NCI-H2227 (cell line): ENCODE data around the gene ARHGEF7.
"Not testable (repeated sequence)": the region's sequence is repeated elsewhere in the genome, so short reads cannot be mapped to it uniquely, and the experiment has no call there.

Experiments
- DNase-seq: peaks from one replicate; lab custom pipeline; 2025; ENCODE audit not compliant: unreplicated experiment; lab: John Stamatoyannopoulos, UW

Gene ARHGEF7

DNA sequence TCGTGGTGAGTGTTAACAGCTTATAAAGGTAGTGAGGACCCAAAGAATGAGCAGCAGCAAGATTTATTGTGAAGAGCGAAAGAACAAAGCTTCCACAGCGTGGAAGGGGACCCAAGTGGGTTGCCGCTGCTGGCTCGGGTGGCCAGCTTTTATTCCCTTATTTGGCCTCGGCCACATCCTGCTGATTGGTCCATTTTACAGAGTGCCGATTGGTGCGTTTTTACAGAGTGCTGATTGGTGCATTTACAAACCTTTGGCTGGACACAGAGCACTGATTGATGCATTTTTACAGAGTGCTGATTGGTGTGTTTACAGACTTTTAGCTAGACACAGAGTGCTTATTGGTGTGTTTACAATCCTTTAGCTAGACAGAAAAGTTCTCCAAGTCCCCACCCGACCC lies 74.4 kb downstream of the ARHGEF7 start:
- not testable (repeated sequence) for DNase-seq

DNA sequence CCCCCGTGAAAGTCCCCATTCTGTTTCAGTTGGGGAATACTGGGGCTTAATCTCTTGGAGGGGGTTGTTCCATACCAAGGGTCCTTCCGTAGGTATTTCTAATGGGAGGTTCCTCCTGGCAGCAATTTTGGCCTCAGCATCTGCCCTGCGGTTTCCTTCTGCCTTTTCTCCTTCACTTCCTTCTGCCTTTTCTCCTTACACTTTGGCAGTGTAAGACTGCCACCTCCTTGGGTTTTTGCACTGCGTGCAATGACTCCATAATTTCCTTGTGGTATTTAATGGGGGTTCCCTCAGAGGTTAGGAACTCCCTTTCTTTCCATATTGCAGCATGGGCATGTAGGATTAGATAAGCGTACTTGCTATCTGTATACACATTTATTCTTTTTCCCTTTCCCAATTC lies 78.1 kb downstream of the ARHGEF7 start:
- not testable (repeated sequence) for DNase-seq

DNA sequence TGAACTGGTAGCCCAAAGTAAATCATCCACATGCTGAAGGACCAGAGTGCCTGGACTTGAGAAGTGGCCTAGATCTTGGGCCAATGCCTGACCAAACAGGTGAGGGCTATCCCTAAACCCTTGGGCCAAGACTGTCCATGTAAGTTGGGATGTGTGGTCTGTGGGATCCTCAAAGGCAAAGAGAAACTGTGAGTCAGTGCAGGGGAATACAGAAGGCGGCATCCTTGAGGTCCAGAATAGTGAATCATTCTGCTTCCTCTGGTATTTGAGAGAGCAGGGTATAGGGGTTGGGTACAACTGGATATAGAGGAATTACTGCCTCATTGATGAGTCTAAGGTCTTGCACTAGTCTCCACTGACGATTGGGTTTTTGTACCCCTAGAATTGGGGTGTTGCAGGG lies 79.5 kb downstream of the ARHGEF7 start:
- DNase-seq = not testable (repeated sequence)

DNA sequence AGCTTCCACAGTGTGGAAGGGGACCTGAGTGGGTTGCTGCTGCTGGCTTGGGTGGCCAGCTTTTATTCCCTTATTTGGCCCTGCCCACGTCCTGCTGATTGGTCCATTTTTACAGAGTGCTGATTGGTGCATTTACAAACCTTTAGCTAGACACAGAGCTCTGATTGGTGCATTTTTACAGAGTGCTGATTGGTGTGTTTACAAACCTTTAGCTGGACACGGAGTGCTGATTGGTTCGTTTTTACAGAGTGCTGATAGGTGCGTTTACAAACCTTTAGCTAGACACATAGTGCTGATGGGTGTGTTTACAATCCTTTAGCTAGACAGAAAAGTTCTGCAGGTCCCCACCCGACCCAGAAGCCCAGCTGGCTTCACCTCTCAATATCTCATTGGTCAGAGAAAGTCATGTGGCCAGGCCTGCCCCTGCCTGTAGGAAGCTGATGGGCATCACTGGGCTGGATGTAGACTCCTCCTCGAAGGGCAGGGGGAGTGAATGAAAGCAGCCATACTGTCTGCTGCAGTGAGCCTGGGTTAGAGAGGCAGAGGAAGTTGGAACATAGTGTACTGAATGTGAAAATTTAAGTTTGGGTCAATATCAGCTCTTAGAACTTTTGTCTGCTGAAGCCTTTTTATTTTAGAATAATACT lies 83.7 kb downstream of the ARHGEF7 start:
- DNase-seq = not testable (repeated sequence)

DNA sequence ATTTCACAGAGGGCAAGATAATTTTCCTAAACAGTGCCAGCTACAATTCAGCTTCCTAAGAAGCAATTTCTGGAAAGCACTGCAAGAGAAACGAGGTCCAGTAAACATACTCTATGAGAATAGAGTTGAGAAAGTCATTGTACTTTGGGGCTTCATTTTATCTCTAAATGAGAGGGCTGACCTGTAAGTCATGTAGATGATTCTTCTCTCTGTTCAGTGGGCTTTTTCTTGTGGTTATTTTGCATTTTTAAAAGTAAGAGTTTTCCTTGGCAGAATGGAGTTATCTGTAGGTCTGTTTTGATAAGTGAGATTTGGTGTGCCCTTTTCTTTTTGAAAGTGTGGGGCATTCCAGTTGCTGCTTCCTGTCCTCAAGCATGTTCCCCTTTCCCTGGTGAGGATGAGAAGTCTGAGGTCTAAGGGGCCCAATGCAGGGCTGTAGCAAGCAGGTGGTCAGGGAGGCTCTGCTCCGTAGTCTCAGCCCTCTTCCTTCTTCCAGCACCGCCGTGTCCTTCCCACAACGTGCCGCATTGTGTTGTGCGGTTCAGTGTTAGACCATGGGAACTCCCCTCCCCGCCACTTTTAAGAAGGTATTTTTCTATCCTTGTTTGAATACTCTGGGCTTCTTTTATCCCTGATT lies 86.3 kb downstream of the ARHGEF7 start:
- no peak for DNase-seq

DNA sequence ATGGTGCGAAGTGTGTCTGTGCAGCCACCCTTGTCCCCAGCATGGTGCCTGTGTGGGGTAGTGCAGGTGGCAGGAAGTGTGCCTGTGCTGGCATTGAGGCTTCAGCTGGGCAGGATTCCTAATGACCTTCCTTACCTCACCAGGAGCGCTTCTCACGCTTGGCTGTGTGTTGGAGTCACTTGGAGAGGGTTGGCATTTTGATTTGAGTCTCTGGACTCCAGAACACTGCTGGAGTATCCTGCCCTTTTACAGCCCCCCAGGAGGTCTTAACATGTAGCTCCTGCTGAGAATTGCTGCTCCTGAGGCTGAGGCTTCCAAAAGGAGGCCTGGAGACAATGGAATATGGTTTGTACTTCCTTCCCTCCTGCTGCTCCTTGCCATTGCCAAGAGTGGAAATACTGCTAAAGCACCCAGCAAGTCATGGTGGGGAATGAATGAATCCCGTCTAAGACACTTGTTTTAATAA lies 87.1 kb downstream of the ARHGEF7 start:
- no peak for DNase-seq

DNA sequence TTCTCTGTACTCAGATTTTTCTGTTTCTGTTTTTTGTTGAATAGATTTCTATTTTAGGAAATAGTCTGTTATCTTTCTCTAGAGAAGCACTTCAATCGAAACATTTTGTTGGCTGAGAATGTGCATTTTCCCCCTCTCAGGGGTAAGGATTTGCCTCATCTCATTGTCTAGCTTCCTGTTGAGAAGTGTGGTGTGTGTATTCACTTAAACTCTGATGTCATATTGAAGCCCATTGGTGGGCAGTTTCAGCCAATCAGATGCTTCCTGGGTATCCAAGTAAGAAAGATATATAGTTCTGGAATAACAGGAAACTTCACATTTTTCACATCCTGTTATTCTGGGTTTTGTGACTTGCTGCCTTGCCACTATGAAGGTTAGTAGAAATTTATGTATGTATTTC lies 87.6 kb downstream of the ARHGEF7 start:
- DNase-seq = no peak

DNA sequence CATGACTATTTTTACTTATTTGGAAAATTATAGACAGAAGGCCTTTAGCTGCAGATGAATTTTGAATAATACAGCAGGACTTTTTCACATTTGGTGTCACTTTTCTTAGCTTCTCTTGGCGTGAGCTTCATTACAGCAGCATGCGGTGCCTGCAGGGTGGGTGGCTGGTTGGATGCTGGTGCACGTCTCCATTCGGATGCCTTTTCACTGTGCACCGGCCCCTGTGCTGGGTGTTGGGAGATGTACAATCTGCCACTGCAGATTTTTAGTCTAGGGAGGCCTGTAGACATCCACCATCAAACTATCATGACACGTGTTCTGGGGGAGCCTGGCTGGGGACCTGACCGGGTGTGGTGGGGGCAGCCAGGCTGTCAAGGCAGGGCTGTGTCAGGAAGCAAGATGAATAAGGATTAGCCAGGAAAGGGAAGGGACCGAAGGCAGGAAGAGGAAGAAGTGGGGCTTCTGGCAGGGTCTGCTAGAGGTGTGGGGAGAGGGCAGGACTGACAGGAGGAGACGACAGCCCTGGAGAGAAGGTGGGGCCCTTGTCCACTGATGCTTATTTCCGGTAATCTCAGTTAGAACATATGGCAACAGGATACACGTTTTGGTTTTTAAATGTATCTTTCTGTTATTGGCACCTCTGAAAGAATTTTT lies 88.8 kb downstream of the ARHGEF7 start:
- no peak for DNase-seq

DNA sequence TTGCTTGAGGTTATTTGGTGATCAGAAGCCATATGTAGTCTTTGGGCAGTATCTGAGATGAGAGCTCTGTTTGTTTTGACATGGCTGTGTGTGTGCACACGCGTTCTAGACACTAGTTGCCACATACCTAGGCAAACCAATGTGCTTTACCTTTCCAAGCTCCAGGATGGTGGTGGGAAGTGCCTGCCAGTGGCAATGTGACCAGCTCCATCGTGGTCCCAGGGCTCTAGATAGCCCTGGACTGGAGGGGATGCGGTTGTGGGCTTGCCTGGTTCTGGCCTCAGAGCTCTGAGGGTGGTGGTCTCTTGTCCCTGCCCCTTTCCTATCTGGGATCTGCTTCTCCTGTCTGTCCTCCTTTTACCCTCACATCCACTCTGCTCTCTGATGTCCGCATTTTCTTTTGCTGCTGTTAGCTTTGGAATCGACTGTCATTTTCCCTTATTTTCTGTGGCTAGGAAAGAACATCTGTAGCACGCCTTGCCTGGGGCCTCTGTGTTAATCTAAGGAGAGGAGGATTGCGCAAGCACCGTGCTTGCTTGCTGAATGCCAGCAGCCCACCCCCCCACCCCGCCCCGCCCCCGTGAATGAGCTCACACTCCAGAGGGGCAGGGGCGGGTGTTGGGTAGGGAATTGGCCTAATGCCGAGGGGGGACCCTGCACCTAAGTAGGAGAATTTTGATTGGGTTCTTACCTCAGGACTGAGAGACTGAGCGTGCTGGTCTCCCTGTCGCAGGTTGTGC lies 89.5 kb downstream of the ARHGEF7 start:
- no peak for DNase-seq

DNA sequence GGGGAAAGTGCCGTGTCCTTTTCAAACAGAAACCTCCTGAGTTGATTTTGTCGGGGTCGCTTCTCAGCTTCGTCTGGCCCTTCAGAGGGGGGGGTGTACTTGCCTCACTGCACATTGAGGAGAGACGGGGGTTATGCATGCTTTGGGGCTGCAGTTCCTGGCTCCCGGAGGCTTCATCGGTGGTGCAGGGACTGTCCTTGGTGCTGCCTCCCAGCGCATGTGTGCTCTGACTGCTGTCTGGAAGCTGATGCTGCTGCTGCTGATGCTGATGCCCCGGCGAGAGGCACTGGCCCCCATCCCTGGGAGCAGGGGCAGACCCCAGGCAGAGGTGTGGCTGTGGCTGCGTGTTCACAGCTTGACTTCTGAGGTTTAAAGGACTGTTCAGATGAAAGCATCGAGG lies 91.0 kb downstream of the ARHGEF7 start:
- DNase-seq = no peak

DNA sequence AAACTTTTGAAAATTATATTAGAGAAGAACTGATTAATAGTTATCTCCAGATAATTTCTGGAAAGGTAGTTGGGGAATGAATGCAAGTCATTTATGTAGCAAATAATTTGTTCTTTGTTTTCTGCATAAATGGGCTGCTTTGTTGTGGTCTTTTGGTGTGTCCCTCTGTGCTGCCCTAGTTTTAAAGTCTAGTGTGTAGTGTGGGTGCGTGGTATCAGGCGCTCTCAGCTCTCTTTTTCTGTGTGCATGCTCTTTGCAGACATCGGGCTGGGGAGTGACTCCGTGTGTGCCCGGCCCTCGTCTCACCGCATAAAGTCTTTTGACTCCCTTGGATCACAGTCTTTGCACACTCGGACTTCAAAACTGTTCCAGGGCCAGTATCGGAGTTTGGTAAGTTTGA lies 94.5 kb downstream of the ARHGEF7 start:
- no peak for DNase-seq

DNA sequence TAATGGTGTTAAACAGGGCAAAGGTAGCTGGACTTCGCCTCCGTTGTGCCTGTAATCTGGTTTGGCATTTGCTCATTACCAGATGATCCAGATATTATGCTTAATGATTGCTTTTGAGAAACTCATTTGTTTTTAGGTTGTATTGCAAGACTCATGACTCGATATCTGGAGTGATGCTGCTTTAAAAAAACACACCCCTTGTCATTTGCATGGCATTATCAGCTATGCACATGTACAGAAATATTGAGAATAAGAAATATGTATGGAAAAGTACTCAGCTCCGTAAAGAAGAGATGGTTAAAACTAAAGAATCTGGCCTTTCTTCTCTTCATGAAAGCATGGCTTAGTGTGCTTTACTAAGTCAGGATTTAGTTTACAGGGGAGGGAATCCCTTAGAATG lies 95.0 kb downstream of the ARHGEF7 start:
- DNase-seq = no peak

DNA sequence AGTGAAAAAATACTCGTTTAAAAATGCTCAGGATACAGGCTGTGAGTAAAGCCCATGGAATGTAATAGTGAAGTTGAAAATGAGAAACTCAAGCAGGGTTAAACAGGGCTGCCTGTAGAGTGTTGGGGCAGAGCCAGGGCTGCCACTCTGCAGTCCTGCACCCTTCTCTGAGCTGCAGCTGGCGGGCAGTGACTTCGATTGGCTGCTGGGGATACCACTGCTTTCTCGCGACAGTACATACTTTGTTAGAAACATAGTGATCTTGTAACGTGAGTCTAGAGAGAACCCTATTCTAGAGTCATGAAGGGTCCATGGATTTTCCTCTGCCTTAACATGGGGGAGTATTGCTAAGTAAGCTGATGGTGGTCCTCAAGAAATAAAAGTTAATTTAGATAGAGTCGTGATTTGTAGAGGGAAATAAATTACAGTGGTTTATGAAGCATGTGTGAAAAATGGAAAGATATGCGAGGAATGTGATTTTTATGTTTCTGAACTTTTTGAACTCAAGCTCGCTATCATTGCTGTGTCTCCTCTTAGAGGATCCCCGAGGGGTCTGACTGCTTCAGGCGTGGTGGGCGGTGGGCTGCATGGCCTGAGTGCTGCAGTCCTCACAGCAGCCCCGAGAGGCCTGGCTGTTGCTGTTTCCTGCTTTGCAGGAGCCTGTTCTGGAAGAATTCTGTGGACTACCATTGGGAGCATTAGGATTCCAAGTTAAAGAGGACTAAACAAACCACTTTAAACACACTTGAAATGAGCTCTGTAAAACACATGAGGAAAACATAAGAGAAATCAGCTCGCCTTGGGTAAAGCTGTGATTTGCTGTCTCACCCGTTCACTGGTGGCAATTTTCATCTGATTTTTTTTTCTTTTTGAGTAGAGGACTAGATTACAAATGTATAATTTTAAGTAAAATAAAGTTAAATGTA lies 95.7 kb downstream of the ARHGEF7 start:
- no peak for DNase-seq

DNA sequence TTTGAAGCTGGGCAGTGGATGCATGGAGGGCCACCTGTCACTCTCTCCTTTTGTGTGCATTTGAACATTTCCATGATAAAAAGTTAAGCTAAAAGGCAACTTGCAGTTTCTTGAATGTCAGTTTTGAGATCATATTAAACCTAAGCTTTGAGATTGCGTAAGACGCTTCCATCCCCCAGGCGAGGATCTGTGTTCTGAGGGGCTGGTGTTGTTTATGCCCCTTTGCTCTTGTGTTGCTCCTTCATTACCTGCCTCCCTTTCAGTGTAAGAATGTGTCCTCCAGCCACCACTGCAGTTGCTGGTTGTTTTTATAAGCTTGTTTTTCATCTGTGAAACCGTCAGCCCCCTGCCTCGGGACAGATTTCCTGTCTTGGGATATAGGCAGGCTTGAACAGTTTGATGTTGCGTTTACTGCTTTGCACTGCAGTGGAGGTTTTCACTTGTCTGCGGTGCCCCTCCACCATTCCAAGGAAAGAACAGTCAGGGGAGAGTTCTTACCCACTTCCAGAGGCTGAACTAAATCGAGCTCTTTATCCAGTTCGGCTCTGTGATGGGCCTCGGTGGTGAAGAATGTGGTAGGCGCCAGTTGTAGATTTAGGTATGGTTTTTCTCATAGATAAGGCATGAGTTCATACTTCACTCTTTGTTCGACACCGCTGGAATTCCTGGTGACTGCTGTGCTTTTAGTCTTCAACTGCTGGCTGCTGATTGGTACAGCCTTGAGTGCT lies 96.8 kb downstream of the ARHGEF7 start:
- DNase-seq = no peak

DNA sequence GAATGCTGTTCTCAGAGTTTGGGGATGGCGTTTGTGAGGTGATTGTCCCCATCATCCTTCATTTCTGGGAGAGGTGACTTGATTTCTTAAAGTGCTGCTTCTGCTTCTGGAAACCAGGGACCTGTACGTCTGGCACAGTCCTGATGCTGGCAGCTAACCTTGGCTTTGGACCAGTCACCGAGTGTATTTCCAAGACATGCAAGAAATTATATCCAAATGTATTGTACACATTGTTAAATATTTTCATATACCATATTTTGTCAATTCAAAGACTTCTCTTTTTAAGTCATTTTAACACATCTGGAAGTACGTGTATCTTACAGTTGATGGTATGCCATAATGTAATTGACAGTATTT lies 97.4 kb downstream of the ARHGEF7 start:
- DNase-seq = no peak

DNA sequence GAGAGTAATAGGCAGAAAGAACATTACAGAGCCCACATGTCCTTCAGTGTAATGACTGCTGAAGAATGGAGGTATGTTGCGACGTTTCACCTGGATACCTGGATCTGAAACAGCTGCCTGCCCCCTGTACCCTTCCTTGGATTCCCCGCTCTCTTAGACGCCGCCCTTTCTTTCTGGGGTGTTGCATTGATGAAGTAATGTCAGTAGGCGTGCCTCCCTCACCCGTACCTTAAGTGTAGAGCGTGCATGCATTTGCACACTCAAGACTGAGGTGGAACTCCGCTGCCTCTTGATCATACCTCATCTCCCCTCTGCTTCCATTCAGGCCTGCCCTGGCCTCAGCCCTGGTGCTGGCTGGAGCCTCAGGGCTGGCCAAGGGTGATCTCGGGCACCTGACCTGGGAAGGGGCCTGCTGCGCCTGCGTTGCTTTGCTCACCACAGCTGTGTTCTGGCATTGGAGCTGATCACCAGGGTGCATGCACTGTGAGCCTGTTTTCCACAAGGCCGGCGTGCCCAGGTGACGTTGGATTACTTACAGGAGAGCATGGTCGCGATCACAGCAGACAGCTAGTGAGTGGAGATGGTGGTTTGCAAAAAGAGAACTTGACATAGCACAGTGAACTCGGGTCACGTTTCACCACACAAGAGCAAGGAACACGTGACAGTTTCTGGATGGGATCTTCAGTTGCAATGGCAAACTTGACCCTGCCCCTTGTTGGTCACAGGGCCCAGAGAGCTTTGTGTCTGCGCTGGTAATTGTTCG lies 99.0 kb downstream of the ARHGEF7 start:
- no peak for DNase-seq

DNA sequence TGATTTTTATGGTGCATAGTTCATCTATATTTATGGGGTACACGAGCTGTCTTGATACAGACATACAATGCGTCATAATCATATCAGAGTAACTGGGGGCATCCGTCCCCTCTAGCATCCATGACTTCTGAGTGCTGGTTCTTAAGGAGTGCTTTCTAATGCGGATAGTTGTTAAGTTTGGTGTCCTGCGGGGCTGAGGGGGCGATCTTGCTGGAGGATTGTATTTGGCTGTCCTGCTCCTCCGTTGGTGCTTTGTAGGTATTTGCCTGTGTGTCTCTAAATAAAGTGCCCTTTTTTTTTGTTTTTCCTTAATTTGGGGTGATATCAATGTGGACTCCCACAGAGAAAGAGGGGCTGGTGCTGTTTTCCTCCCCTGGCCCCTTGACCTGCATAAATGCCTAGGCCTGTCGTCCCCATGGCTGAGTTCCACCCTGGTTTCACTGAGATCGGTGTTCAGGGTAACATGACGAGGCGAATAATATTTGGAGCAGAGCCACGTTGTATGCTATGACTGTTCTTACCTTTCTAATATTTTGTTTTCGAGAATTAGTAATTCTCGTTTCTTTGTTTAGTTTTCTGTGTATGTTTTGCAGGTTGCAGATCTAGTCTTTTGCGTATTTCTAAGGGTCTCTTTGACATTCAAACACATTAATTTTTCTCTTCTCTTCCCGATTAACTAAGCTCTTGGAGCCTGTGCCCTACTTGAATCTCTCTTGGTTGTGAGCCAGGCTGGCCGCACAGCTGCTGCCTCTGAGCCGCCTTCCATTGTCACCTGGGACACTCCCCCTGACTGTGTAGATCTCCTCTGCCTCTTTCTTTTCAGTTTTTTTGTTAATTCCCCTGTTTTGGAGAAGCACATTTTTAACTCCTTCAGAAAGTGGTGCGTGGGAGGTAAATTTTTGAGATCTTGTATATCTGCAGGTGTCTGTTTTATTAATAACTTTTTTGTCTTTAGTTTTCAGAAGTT lies 100.3 kb downstream of the ARHGEF7 start:
- DNase-seq = no peak
